ENCODE data around the gene TFPT.
A peak's percentile ranks its signal among the peaks of the same experiment; 100 is the strongest.

Gene TFPT, protein sequence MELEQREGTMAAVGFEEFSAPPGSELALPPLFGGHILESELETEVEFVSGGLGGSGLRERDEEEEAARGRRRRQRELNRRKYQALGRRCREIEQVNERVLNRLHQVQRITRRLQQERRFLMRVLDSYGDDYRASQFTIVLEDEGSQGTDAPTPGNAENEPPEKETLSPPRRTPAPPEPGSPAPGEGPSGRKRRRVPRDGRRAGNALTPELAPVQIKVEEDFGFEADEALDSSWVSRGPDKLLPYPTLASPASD
- total RNA-seq, result 5.6 to 10.5 (median 9.7) reads per million in 3 donors

DNA sequence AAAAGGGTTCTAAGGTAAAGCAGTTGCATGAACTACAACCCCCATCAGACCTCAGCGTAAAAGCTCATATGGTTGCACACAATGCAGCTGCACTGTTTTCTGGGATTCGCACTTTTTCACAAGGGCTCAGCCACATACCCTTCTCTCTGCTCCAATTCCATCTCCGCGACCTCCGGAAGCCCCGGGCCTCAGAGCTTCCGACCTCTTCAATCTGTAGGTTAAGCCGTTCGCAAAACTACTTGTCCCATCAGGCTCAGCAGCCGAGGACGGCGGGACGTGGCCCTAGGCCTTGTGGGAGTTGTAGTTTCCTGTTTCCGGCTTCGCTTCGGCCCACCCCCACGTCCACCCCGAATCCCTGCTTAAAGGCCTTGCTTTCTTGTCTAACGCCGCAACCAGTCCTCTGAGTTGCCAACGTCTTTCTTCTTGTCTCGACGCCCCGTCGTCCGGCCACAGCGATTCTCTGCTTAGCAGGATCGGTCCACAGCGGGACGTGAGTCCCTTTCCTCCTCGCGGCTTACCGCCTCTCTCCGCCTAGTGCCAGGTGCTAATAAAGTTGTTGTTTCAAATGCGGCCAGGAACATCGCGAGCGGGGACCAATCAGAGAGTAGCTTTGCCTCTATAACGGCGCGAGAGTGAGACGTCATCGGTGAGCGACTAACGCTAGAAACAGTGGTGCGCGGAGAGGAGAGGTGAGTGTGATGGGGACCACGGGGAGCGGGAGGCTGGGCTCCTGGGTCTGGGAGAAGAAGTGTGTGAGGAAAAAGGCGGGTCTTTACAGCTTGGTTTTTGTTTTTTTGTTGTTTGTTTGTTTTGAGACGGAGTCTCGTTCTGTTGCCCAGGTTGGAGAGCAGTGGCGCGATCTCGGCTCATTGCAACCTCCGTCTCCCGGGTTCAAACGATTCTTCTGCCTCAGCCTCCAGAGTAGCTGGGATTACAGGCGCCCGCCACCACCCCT lies at the start of gene TFPT, which contains the start of gene PRPF31:
Gene TFPT, minus strand, starts transcription at position 549 of the 955 bp plus-strand sequence. Its CDS starts 388 bp downstream, at position 161.
Gene PRPF31, plus strand, starts transcription at position 646 of the 955 bp plus-strand sequence. CDS start 2,525 bp downstream, outside the sequence.
- peaks cover 22% of the 10 kb centered on the region for H3K36me3 ChIP-seq (ENCODE audit: control insufficient read depth, insufficient read depth, low read length)

DNA sequence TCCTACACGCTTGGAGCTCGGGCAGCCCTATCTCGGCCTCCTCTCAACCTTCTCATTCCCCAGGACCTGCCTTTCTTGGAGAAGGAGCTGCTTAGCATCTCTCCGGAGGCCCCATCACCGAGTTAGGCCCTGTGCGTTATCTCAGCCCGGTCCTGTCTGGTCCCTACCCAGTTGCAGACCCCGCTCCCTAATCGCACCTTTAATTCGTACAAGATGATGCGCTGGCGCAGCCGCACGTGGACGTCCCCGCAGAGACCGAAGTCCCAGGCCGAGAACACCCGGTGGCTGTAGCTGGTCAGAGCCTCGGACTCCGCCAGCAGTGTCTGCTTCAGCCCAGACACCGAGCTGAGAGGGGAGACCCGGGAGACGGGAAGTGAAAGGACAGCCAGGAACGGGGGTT lies 49.8 kb upstream of the TFPT start:
- H3K4me1 ChIP-seq (ENCODE audit: control insufficient read depth, insufficient read depth, low read length, poor library complexity, severe bottlenecking), result peaks cover 33% of the 10 kb centered on the region

More for the DNA sequence above, at the start of gene TFPT, which contains the start of gene PRPF31:
- no peaks in the 10 kb centered on the region for H3K27me3 ChIP-seq (replicated peaks; ENCODE audit: control insufficient read depth, insufficient read depth, low read length, poor library complexity, severe bottlenecking)
- H3K4me1 ChIP-seq (ENCODE audit: control insufficient read depth, insufficient read depth, low read length, poor library complexity, severe bottlenecking), result peaks cover 12% of the 10 kb centered on the region
- H3K4me3 ChIP-seq (ENCODE audit: insufficient read depth, low read depth, low read length, poor library complexity, severe bottlenecking), result peak within 1 kb of the TSS; percentile 78
- DNase-seq, result peak; percentile 89 to 95 (median 92)
- H3K27ac ChIP-seq (ENCODE audit: insufficient read depth, low read length, poor library complexity, severe bottlenecking), result peak within 1 kb of the TSS; percentile 83
- H3K9me3 ChIP-seq (ENCODE audit: control insufficient read depth, low read length), result no peaks in the 10 kb centered on the region

DNA sequence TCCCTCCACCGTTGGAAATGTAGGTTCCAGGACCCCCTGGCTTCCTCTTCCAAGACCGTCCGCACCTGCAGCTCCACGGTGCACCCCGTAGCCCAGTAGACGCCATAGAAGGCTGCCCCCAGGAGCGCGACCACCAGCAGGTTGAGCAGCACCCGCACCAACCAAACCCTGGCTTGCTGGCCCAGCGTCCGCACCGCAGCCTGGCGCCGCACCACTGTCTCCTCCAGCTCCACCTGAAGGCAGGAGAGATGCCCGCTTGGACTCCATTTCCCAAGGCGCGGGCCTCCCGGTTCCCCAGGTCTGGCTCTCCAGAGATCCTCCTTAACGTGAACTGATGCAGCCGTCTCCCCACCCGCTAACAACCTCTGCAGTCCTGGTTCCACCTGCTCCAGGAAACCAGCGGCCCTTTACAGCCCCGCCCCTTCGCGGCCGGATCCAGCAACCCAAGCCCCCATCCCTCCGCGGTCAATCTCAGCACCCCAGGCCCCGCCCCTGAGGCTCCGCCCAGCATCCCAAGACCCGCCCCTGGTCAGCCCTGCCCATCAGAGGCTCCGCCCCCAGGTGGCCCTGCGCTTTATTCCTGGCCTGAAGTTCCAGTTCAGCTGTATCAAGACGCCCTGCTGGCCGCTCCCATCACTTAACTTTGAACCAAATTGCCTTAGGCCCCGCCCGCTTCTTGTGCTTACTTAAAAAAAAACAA lies 49.1 kb upstream of the TFPT start:
- Histone ChIP-seq H3K9me3 (ENCODE audit: control insufficient read depth, low read length) (no peaks in the 10 kb centered on the region), H3K36me3 (ENCODE audit: control insufficient read depth, insufficient read depth, low read length) (no peaks in the 10 kb centered on the region), H3K27me3 (replicated peaks; ENCODE audit: control insufficient read depth, insufficient read depth, low read length, poor library complexity, severe bottlenecking) (no peaks in the 10 kb centered on the region), H3K27ac (ENCODE audit: insufficient read depth, low read length, poor library complexity, severe bottlenecking) (no peak overlapping the region), H3K4me1 (ENCODE audit: control insufficient read depth, insufficient read depth, low read length, poor library complexity, severe bottlenecking) (peaks cover 35% of the 10 kb centered on the region), H3K4me3 (ENCODE audit: insufficient read depth, low read depth, low read length, poor library complexity, severe bottlenecking) (no peak overlapping the region)
- DNase-seq, result peak; percentile 56 to 71 (median 58)

More for the DNA sequence above, 49.8 kb upstream of the TFPT start:
- Histone ChIP-seq H3K36me3 (ENCODE audit: control insufficient read depth, insufficient read depth, low read length) (no peaks in the 10 kb centered on the region), H3K27ac (ENCODE audit: insufficient read depth, low read length, poor library complexity, severe bottlenecking) (no peak overlapping the region), H3K9me3 (ENCODE audit: control insufficient read depth, low read length) (no peaks in the 10 kb centered on the region), H3K27me3 (replicated peaks; ENCODE audit: control insufficient read depth, insufficient read depth, low read length, poor library complexity, severe bottlenecking) (no peaks in the 10 kb centered on the region), H3K4me3 (ENCODE audit: insufficient read depth, low read depth, low read length, poor library complexity, severe bottlenecking) (no peak overlapping the region)
- DNase-seq, result no peak

DNA sequence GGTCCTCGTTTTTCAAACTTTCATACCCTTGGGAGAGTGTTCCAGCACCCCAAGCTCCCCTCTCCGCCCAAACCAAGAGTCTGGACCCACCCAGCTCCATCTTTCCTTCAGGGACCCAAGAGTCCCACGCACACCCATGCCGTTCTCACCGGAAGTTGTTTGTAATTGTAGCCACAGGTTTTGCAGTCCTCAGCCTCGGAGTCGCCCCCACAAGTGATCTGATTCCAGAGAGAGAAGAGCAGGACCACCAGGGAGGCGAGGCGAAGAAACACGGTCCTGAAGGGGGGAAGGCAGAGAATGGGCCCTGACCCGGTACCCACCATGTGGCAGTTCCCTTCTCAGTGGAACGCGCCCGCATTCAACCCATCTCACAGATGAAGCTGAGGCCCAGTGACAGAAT lies 47.4 kb upstream of the TFPT start:
- H3K36me3 ChIP-seq (ENCODE audit: control insufficient read depth, insufficient read depth, low read length), result peaks cover 6% of the 10 kb centered on the region
- no peak overlapping the region for H3K27ac ChIP-seq (ENCODE audit: insufficient read depth, low read length, poor library complexity, severe bottlenecking)
- no peaks in the 10 kb centered on the region for H3K9me3 ChIP-seq (ENCODE audit: control insufficient read depth, low read length)
- DNase-seq, result no peak
- H3K4me3 ChIP-seq (ENCODE audit: insufficient read depth, low read depth, low read length, poor library complexity, severe bottlenecking), result peak overlapping the region; percentile 40
- H3K27me3 ChIP-seq (replicated peaks; ENCODE audit: control insufficient read depth, insufficient read depth, low read length, poor library complexity, severe bottlenecking), result no peaks in the 10 kb centered on the region
- peaks cover 43% of the 10 kb centered on the region for H3K4me1 ChIP-seq (ENCODE audit: control insufficient read depth, insufficient read depth, low read length, poor library complexity, severe bottlenecking)

DNA sequence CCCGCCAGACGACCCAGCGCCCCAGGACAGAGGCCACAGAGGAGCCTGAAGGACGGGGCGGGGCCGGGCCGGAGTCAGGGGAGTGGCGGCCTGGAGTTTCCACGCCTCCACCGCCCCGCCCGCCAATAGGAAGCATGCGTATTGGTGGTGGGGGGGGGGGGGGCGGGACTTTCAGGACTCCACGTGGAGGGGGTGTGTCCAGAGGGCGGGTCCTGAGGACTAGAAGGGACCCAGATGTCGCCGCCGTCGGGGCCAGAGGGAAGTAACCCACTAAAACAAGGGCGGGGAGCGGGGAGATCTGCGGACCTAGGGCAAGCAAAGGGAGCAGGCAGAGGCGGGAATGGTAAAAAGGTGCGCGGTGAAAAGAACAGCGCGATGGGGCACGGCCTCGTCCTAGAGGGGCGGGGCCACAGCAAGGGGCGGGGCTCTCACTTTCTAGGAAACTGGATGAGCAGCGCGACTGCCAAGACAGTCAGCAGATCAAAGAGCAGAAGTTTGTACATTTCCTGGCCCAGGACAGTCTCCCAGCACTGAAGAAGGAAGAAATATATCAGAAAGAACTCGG lies 46.9 kb upstream of the TFPT start:
- H3K9me3 ChIP-seq (ENCODE audit: control insufficient read depth, low read length), result no peaks in the 10 kb centered on the region
- peak overlapping the region; percentile 25 for H3K27ac ChIP-seq (ENCODE audit: insufficient read depth, low read length, poor library complexity, severe bottlenecking)
- H3K36me3 ChIP-seq (ENCODE audit: control insufficient read depth, insufficient read depth, low read length), result peaks cover 10% of the 10 kb centered on the region
- H3K27me3 ChIP-seq (replicated peaks; ENCODE audit: control insufficient read depth, insufficient read depth, low read length, poor library complexity, severe bottlenecking), result no peaks in the 10 kb centered on the region
- H3K4me1 ChIP-seq (ENCODE audit: control insufficient read depth, insufficient read depth, low read length, poor library complexity, severe bottlenecking), result peaks cover 47% of the 10 kb centered on the region
- peak; percentile 66 to 76 (median 67) for DNase-seq
- peak overlapping the region; percentile 40 for H3K4me3 ChIP-seq (ENCODE audit: insufficient read depth, low read depth, low read length, poor library complexity, severe bottlenecking)

DNA sequence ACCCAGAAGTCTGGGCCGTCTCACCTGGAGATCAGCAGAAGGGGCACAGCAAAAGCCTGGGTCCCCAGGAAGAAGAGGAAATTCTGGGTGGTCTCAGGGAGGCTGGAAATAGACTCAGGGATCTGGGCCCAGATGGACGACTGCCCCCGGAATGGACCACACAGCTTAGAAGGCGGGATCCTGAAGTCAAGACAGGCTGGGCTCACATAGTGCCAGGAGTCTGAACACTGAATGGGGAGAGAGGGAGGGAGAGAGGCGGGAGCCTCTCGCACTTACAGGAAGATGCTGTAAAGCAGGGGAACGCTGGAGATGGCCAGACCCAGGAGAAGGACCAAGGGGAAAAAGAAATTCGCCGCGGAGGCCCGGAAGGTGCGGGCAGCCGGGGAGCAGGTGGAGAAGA lies 45.4 kb upstream of the TFPT start:
- Histone ChIP-seq H3K27ac (ENCODE audit: insufficient read depth, low read length, poor library complexity, severe bottlenecking) (peak overlapping the region; percentile 78), H3K9me3 (ENCODE audit: control insufficient read depth, low read length) (no peaks in the 10 kb centered on the region), H3K36me3 (ENCODE audit: control insufficient read depth, insufficient read depth, low read length) (peaks cover 25% of the 10 kb centered on the region), H3K4me1 (ENCODE audit: control insufficient read depth, insufficient read depth, low read length, poor library complexity, severe bottlenecking) (peaks cover 47% of the 10 kb centered on the region), H3K27me3 (replicated peaks; ENCODE audit: control insufficient read depth, insufficient read depth, low read length, poor library complexity, severe bottlenecking) (no peaks in the 10 kb centered on the region), H3K4me3 (ENCODE audit: insufficient read depth, low read depth, low read length, poor library complexity, severe bottlenecking) (peak overlapping the region; percentile 55)
- DNase-seq, result no peak

DNA sequence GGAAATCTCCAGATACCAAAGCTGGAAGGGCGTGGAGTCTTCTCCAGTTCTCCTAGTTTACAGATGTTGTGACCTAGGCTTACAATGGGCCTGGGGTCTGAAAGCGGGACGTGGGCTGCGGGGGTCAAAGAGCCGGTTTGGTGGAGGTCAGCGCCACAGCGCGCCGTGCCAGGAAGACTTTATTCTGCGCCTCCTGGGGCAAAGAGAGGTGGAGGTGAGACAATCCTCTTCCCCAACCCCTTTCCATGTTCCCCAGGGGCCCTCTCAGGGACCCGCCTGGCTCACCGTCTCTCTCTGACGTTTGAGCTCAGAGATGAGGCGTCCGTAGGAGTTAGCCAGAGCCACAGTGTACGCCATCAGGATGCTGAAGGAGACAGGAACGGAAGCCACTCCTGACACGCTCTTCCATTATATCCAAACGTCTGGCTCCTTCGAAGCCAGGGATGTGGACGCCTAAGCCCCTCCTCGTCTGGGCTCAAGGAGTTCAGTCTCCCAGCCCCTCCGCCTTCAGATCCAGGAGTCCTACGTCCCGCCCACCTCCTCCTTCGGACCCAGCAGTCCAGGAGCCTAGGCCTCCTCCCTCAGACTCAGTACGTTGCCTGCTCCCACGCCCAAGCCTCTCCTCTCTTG lies 44.8 kb upstream of the TFPT start:
- peak overlapping the region; percentile 55 for H3K4me3 ChIP-seq (ENCODE audit: insufficient read depth, low read depth, low read length, poor library complexity, severe bottlenecking)
- peaks cover 30% of the 10 kb centered on the region for H3K36me3 ChIP-seq (ENCODE audit: control insufficient read depth, insufficient read depth, low read length)
- no peaks in the 10 kb centered on the region for H3K27me3 ChIP-seq (replicated peaks; ENCODE audit: control insufficient read depth, insufficient read depth, low read length, poor library complexity, severe bottlenecking)
- no peaks in the 10 kb centered on the region for H3K9me3 ChIP-seq (ENCODE audit: control insufficient read depth, low read length)
- peak overlapping the region; percentile 78 for H3K27ac ChIP-seq (ENCODE audit: insufficient read depth, low read length, poor library complexity, severe bottlenecking)
- DNase-seq, result no peak
- peaks cover 52% of the 10 kb centered on the region for H3K4me1 ChIP-seq (ENCODE audit: control insufficient read depth, insufficient read depth, low read length, poor library complexity, severe bottlenecking)

DNA sequence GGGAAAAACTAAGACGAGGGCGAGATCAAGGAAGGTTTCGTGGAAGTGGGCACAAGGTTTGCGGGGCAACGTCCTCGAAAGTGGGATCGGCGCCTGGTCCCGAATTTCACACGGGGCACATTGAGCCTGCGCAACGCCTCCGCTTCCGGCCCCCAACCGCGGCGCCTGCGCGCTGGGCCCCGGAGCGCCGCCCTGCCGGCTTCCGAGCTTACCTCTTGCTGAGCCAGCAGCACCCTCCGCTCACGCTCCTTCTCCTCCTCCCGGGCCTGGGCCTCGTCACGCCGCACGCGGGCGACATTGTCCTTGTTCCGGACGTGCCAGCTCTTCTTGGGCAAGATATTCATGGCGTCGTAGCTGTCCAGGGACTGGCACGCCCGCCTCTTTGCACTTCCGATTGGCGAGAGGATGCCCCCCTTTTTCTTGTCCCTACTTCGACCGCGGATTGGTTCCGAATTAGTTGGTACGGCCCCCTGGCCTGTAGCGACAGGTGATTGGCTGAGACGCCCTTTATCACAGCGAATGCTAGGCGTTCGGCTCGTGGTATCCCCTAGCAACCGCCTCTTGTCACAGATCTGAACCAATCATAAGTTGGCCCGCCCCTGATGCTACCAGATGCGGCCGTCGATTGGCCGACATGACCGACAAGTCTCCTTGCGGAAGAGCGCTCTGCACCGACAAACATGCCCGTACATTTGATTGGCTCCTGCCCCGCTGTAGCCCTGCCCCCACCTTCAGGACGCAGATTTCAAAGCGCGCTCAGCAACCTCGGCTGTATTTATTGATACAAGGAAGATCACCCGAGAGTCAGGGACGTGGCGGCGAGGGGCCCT lies 44.1 kb upstream of the TFPT start, which contains the start of gene LENG1:
Gene LENG1, minus strand, starts transcription at position 370 of the 830 bp plus-strand sequence. Its CDS starts 26 bp downstream, at position 344.
- H3K4me1 ChIP-seq (ENCODE audit: control insufficient read depth, insufficient read depth, low read length, poor library complexity, severe bottlenecking), result peaks cover 57% of the 10 kb centered on the region
- H3K36me3 ChIP-seq (ENCODE audit: control insufficient read depth, insufficient read depth, low read length), result peaks cover 38% of the 10 kb centered on the region
- H3K27ac ChIP-seq (ENCODE audit: insufficient read depth, low read length, poor library complexity, severe bottlenecking), result peak within 1 kb of the TSS; percentile 83
- peak; percentile 98 to 100 (median 99) for DNase-seq
- peak within 1 kb of the TSS; percentile 60 for H3K4me3 ChIP-seq (ENCODE audit: insufficient read depth, low read depth, low read length, poor library complexity, severe bottlenecking)
- H3K9me3 ChIP-seq (ENCODE audit: control insufficient read depth, low read length), result no peaks in the 10 kb centered on the region
- H3K27me3 ChIP-seq (replicated peaks; ENCODE audit: control insufficient read depth, insufficient read depth, low read length, poor library complexity, severe bottlenecking), result no peaks in the 10 kb centered on the region
